Stimulated activated CD8-positive, alpha-beta memory T cell treated with anti-CD3 and anti-CD28 coated beads, Interleukin-7, amount 100 ng/mL, for 24 hours (primary cell): Measurements from ENCODE around the gene NR3C1.
A peak's percentile ranks its signal among the peaks of the same experiment; 100 is the strongest.

ENCODE experiments used
- DNase-seq: peaks from one replicate; pipeline ENCODE4 v3.0.0-alpha.2; 2020; ENCODE audit warnings: low read depth

The NR3C1 gene

GRCh38 chr5:143403593-143404415 is at the start of gene NR3C1:
NR3C1 (minus strand) TSS chr5:143403686; CDS start chr5:143400839, 2,847 bp downstream.
- DNase-seq = peak; percentile 62

- no peak for DNase-seq
Measured at GRCh38 chr5:143449772-143450171, 46.3 kb upstream of the NR3C1 start.

GRCh38 chr5:143448518-143448917 is 45.0 kb upstream of the NR3C1 start:
- no peak for DNase-seq

- no peak for DNase-seq
Measured at GRCh38 chr5:143447983-143448382, 44.5 kb upstream of the NR3C1 start.

- DNase-seq = no peak
Measured at GRCh38 chr5:143446535-143447226, 43.2 kb upstream of the NR3C1 start.

GRCh38 chr5:143445776-143446175 is 42.3 kb upstream of the NR3C1 start:
- no peak for DNase-seq

- no peak for DNase-seq
Measured at GRCh38 chr5:143443330-143443729, 39.8 kb upstream of the NR3C1 start.

GRCh38 chr5:143442385-143442784 is 38.9 kb upstream of the NR3C1 start:
- DNase-seq = no peak

GRCh38 chr5:143440448-143441115 is 37.1 kb upstream of the NR3C1 start:
- DNase-seq = no peak

- DNase-seq = no peak
Measured at GRCh38 chr5:143437666-143438273, 34.3 kb upstream of the NR3C1 start.

- no peak for DNase-seq
Measured at GRCh38 chr5:143436871-143437270, 33.4 kb upstream of the NR3C1 start.

- no peak for DNase-seq
Measured at GRCh38 chr5:143435210-143435657, 31.7 kb upstream of the NR3C1 start.

GRCh38 chr5:143434261-143435209 is 31.0 kb upstream of the NR3C1 start:
- DNase-seq = peak; percentile 18

- no peak for DNase-seq
Measured at GRCh38 chr5:143433670-143434069, 30.2 kb upstream of the NR3C1 start.

GRCh38 chr5:143432658-143433239 is 29.3 kb upstream of the NR3C1 start:
- DNase-seq = no peak

GRCh38 chr5:143431789-143432188 is 28.3 kb upstream of the NR3C1 start:
- DNase-seq = no peak

GRCh38 chr5:143428738-143429420 is 25.4 kb upstream of the NR3C1 start:
- DNase-seq = no peak

- DNase-seq = no peak
Measured at GRCh38 chr5:143428155-143428554, 24.7 kb upstream of the NR3C1 start.

GRCh38 chr5:143427122-143427735 is 23.7 kb upstream of the NR3C1 start:
- DNase-seq = no peak
